ENCODE measurements around the gene PKDREJ. TPM values are rescaled to one million over a fixed set of nuclear protein-coding genes. Genes with fewer than 3 reads are reported as not detected.

PKDREJ gene
- total RNA-seq, 1 experiment from 2014 or later = 0.02 TPM

GRCh38 chr22:46226577-46226976 lies 36.6 kb downstream of the PKDREJ start (continued):
- TF ChIP-seq NFE2L1 (CRISPR knock-in tag; IDR thresholded peaks at IDR 0.05) (no peak), ATF1 (CRISPR knock-in tag; IDR thresholded peaks at IDR 0.05) (no peak), JUN (CRISPR knock-in tag; IDR thresholded peaks at IDR 0.05) (no peak), TEAD1 (CRISPR knock-in tag; IDR thresholded peaks at IDR 0.05) (no peak), GABPB1 (CRISPR knock-in tag; IDR thresholded peaks at IDR 0.05) (no peak), ATF2 (CRISPR knock-in tag; IDR thresholded peaks at IDR 0.05; ENCODE audit: borderline replicate concordance, low read depth) (no peak), MAX (CRISPR knock-in tag; IDR thresholded peaks at IDR 0.05) (no peak), E2F5 (CRISPR knock-in tag; IDR thresholded peaks at IDR 0.05) (no peak)

- H3K27me3 Mint-ChIP-seq (ENCODE audit: low read depth) = no peaks in the 10 kb centered on the region
- ChIA-PET POLR2A (no interaction called here), CTCF (no interaction called here)
- no peak for ATAC-seq
- H3K4me1 Mint-ChIP-seq = peaks cover 3% of the 10 kb centered on the region
- H3K9me3 Mint-ChIP-seq = peaks cover 6% of the 10 kb centered on the region
- H3K27ac Mint-ChIP-seq = no peak overlapping the region; the same call in 1 of the 2 replicates
- peaks cover 3% of the 10 kb centered on the region; the same call in 1 of the 2 replicates for H3K36me3 Mint-ChIP-seq
- no peak for DNase-seq (ENCODE audit: low spot score)
- TF ChIP-seq TP53 (CRISPR knock-in tag; IDR thresholded peaks at IDR 0.05) (no peak), EMX1 (CRISPR knock-in tag; IDR thresholded peaks at IDR 0.05) (no peak), NFYB (CRISPR knock-in tag; conservative IDR thresholded peaks at IDR 0.05; ENCODE audit: low read depth) (no peak), SP1 (CRISPR knock-in tag; conservative IDR thresholded peaks at IDR 0.05) (no peak), ZNF425 (CRISPR knock-in tag; conservative IDR thresholded peaks at IDR 0.05) (no peak), OVOL2 (CRISPR knock-in tag; IDR thresholded peaks at IDR 0.05; ENCODE audit: borderline replicate concordance) (no peak), RELA (CRISPR knock-in tag; IDR thresholded peaks at IDR 0.05; ENCODE audit: borderline replicate concordance) (no peak), SOX15 (CRISPR knock-in tag; IDR thresholded peaks at IDR 0.05) (no peak), ATF1 (CRISPR knock-in tag; IDR thresholded peaks at IDR 0.05) (no peak), ZNF671 (CRISPR knock-in tag; IDR thresholded peaks at IDR 0.05) (no peak)
- H3K4me3 Mint-ChIP-seq = no peak overlapping the region
These were observed 37.5 kb downstream of the PKDREJ start for GRCh38 chr22:46225631-46226030.

- DNase-seq (ENCODE audit: low spot score) (no peak), ATAC-seq (no peak)
- peaks cover 3% of the 10 kb centered on the region for H3K4me1 Mint-ChIP-seq
- no peak overlapping the region for H3K4me3 Mint-ChIP-seq
- no peaks in the 10 kb centered on the region for H3K27me3 Mint-ChIP-seq (ENCODE audit: low read depth)
- peaks cover 6% of the 10 kb centered on the region for H3K9me3 Mint-ChIP-seq
- ChIA-PET POLR2A (interaction anchor here (0.5 kb wide), 1 partner anchor 30 kb away, joined by 6 read pairs; no protein-coding TSS in a partner anchor), CTCF (no interaction called here)
- H3K36me3 Mint-ChIP-seq = peaks cover 3% of the 10 kb centered on the region; the same call in 1 of the 2 replicates
- no peak overlapping the region for H3K27ac Mint-ChIP-seq
- no peak for TF ChIP-seq ZNF219 (CRISPR knock-in tag; IDR thresholded peaks at IDR 0.05; ENCODE audit: borderline replicate concordance)
- no peak for TF ChIP-seq CREB1 (CRISPR knock-in tag; IDR thresholded peaks at IDR 0.05)
- TF ChIP-seq SMAD3 (CRISPR knock-in tag; IDR thresholded peaks at IDR 0.05; ENCODE audit: borderline replicate concordance) = no peak
- TF ChIP-seq TEAD4 (CRISPR knock-in tag; IDR thresholded peaks at IDR 0.05) = no peak
- TF ChIP-seq IRF2 (CRISPR knock-in tag; IDR thresholded peaks at IDR 0.05; ENCODE audit: borderline replicate concordance, low read depth) = no peak
- TF ChIP-seq PRRX2 (CRISPR knock-in tag; IDR thresholded peaks at IDR 0.05) = no peak
- TF ChIP-seq ZNF263 (CRISPR knock-in tag; IDR thresholded peaks at IDR 0.05; ENCODE audit: low read depth) = no peak
- TF ChIP-seq AR (CRISPR knock-in tag; IDR thresholded peaks at IDR 0.05) = no peak
- TF ChIP-seq USF1 (CRISPR knock-in tag; IDR thresholded peaks at IDR 0.05) = no peak
- no peak for TF ChIP-seq ERG (CRISPR knock-in tag; IDR thresholded peaks at IDR 0.05)
These were observed 38.2 kb downstream of the PKDREJ start for GRCh38 chr22:46224898-46225290.
